Measurements from ENCODE around the gene MDN1.

MDN1 gene

DNA sequence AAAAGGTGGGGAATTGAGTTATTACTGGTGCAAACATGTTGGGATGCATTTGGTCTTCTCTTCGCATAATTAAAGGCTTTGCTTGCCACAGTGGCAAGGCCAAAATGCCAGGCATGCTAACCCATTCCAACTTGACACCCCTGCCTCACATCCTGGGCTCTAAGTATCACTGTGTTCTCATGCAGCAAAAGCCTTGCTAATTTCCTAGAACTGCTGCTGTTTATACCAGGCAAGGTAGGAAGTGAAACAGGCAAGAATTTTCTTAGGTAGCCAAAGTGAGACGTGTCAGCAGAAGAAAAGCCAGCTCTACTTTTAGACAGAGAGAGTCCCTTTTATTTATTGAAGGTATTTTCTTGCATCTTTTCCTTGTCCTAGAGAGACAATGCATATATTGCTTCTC, 222.2 kb downstream of the MDN1 start:
- DNase-seq (ENCODE audit: low read depth in 2 of 2), result no peak

DNA sequence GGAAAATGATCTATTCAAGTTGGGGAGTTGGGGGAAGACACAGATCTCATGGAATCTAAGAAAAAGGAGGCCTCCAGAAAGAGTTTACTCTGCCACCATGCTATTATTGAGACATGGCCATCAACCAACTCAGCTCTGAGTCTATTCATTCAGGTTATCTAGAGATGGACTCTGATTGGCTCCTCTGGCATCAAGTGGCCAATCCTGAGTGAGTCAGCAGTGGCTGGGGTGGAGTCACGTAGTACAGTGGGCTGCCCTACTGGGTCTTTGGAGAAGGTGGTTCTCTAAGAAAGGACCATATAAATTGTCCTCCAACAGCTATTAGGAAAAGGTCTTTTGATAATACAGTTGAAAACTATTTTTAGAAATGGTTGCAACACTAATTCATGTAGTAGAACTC, 223.1 kb downstream of the MDN1 start:
- no peak for DNase-seq (ENCODE audit: low read depth in 2 of 2)

GRCh38 chr6:89596056-89596455, 223.5 kb downstream of the MDN1 start:
- DNase-seq (ENCODE audit: low read depth in 2 of 2), result no peak
